Stimulated activated CD4-positive, alpha-beta T cell treated with anti-CD3 and anti-CD28 coated beads, Interleukin-15, amount 100 ng/mL, for 24 hours (primary cell): Measurements from ENCODE around the gene SUGP2.

Experiments
- DNase-seq: peaks from one replicate; pipeline ENCODE4 v3.0.0-alpha.2; 2020

Gene SUGP2

GRCh38 chr19:19059018-19059836, 25.9 kb upstream of the SUGP2 start:
- no peak for DNase-seq

GRCh38 chr19:19057720-19058119, 24.4 kb upstream of the SUGP2 start:
- DNase-seq: no peak

- DNase-seq: no peak
These were observed 24.0 kb upstream of the SUGP2 start for GRCh38 chr19:19057317-19057716.

- DNase-seq: no peak
These were observed 23.4 kb upstream of the SUGP2 start for GRCh38 chr19:19056636-19057275.

- no peak for DNase-seq
These were observed 22.4 kb upstream of the SUGP2 start for GRCh38 chr19:19055701-19056100.

GRCh38 chr19:19054939-19055440, 21.7 kb upstream of the SUGP2 start:
- no peak for DNase-seq

- DNase-seq: no peak
These were observed 21.1 kb upstream of the SUGP2 start for GRCh38 chr19:19054315-19054938.

GRCh38 chr19:19053508-19054314, 20.4 kb upstream of the SUGP2 start:
- peak; percentile 64 for DNase-seq

- no peak for DNase-seq
These were observed 19.6 kb upstream of the SUGP2 start for GRCh38 chr19:19052921-19053320.

GRCh38 chr19:19051478-19052213, 18.3 kb upstream of the SUGP2 start:
- no peak for DNase-seq

- DNase-seq: no peak
These were observed 17.4 kb upstream of the SUGP2 start for GRCh38 chr19:19050731-19051130.

GRCh38 chr19:19050104-19050503, 16.8 kb upstream of the SUGP2 start:
- DNase-seq: no peak

- no peak for DNase-seq
These were observed 16.1 kb upstream of the SUGP2 start for GRCh38 chr19:19049406-19049805.

- no peak for DNase-seq
These were observed 10.6 kb upstream of the SUGP2 start for GRCh38 chr19:19043881-19044280.

- no peak for DNase-seq
These were observed 10.2 kb upstream of the SUGP2 start for GRCh38 chr19:19043481-19043880.

- no peak for DNase-seq
These were observed 9.5 kb upstream of the SUGP2 start for GRCh38 chr19:19042732-19043280.

- DNase-seq: no peak
These were observed 7.1 kb upstream of the SUGP2 start for GRCh38 chr19:19040417-19040816.

- no peak for DNase-seq
These were observed 6.6 kb upstream of the SUGP2 start for GRCh38 chr19:19039901-19040300.

- peak; percentile 88 for DNase-seq
These were observed 897 bp upstream of the SUGP2 start for GRCh38 chr19:19034204-19034624.

GRCh38 chr19:19033176-19033425, 216 bp downstream of the SUGP2 start:
- no peak for DNase-seq

- DNase-seq: peak; percentile 92
These were observed 719 bp downstream of the SUGP2 start for GRCh38 chr19:19032420-19033175.
